GM21576 (cell line): ENCODE results near the gene MCFD2.
"Not testable (repeated sequence)": the region's sequence is repeated elsewhere in the genome, so short reads cannot be mapped to it uniquely, and the experiment has no call there.

Experiments
- ATAC-seq: cut with Tn5 transposase; IDR thresholded peaks from one replicate; pipeline ENCODE4 v1.9.1; 2021; ENCODE audit warnings: mild to moderate bottlenecking, moderate library complexity; ENCODE audit not compliant: unreplicated experiment

MCFD2 gene

GRCh38 chr2:46904908-46905678 is 10.5 kb downstream of the MCFD2 start:
- not testable (repeated sequence) for ATAC-seq

DNA sequence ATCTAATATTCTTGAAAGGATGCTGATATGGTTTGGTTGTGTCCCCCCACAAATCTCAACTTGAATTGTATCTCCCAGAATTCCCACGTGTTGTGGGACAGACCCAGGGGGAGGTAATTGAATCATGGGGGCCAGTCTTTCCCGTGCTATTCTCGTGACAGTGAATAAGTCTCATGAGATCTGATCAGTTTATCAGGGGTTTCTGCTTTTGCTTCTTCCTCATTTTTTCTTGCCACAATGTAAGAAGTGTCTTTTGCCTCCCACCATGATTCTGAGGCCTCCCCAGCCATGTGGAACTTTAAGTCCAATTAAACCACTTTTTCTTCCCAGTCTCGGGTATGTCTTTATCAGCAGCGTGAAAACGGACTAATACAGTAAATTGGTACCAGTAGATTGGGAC is 12.6 kb downstream of the MCFD2 start:
- ATAC-seq, result not testable (repeated sequence)

DNA sequence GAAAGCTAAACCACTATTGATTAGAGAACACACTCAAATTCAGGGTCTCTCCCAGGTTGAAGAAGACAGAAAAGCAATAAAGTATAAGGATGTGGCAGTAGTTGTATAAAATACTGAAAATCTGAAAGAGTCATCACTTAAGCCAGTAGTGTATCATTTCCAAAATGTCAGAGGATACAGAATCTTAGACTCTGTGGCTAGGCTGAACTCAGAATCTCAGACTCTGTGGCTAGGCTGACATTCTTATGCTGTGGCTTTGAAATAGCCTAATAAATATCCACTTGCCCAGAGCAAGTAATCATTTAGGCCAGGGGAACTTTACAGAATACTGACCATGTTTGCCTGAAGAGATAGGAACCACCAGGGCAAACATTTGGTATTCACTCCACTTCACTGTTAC is 13.1 kb downstream of the MCFD2 start:
- no peak for ATAC-seq

GRCh38 chr2:46901611-46902010 is 14.0 kb downstream of the MCFD2 start:
- no peak for ATAC-seq

GRCh38 chr2:46900381-46900780 is 15.2 kb downstream of the MCFD2 start:
- ATAC-seq, result no peak

- no peak for ATAC-seq
Observed at GRCh38 chr2:46899053-46899452, 16.6 kb downstream of the MCFD2 start.

DNA sequence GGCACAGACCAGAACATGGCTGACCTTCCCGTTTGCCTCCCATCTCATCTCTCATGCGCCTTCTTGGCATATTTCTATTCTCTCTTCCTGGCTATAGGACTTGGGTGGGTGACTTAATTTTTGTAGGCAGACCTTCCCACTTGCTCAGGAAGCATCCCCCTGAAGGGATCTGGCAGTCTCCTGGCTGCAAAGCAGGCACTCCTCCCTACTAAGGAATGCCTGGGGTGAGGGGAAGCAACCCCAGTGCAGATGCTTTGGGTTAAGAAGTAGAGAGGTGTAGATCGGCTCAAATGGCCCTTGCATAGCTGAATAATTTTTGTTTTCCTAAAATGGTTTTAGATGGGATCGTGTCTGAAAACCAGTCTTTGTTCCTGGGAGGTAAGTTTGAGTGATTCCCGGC is 17.6 kb downstream of the MCFD2 start:
- ATAC-seq, result no peak

GRCh38 chr2:46893269-46893939 is 22.2 kb downstream of the MCFD2 start:
- no peak for ATAC-seq

GRCh38 chr2:46891956-46892553 is 23.6 kb downstream of the MCFD2 start:
- ATAC-seq, result no peak

GRCh38 chr2:46888421-46888952 is 27.1 kb downstream of the MCFD2 start:
- ATAC-seq, result no peak

DNA sequence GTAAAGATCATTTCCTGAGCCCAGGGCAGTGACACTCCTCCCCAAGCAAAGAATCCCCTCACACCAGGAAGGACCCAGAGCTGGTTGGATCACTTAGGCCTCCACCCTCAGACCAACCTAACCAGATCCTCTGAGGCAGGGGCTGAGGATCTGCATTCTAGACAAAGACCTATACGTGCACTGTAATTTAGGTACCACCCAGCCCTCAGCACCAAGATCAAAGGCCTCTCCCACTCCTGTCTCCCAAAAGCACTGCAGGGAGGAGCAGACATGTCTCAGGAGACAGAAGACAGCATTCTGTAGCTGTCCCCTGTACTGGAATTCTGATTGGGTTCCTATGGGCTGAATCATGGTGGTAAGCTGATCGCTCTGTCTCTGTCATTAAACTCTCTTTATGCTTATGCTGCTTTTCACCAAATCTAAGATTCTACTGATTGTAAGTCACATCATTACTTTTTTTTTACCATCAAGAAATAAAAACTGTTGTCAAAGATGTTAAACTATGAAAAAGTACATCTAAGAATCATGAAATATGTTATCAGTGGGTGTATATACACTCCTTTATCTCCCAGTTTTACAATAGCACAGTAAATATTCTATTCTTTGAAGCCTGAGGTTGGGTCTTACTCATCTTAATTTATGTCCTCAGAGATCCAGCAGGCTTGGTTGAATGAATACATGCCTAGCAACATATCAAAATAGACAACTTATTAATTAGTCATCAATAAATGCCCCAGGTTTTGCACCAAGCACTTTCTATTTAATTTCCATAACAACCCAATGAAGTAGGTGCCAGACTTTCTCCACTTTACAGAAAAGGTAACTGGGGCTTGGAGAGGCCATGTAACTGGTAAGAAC is 28.3 kb downstream of the MCFD2 start:
- ATAC-seq, result no peak

GRCh38 chr2:46886268-46887027 is 29.2 kb downstream of the MCFD2 start:
- ATAC-seq, result no peak

GRCh38 chr2:46885376-46885775 is 30.2 kb downstream of the MCFD2 start:
- ATAC-seq, result no peak

- no peak for ATAC-seq
Observed at GRCh38 chr2:46879511-46879910, 36.1 kb downstream of the MCFD2 start.

- ATAC-seq, result no peak
Observed at GRCh38 chr2:46878886-46879285, 36.7 kb downstream of the MCFD2 start.

GRCh38 chr2:46878240-46878877 is 37.2 kb downstream of the MCFD2 start:
- ATAC-seq, result no peak

GRCh38 chr2:46877619-46878113 is 37.9 kb downstream of the MCFD2 start:
- ATAC-seq, result no peak

GRCh38 chr2:46876741-46877384 is 38.7 kb downstream of the MCFD2 start:
- no peak for ATAC-seq
